Stimulated activated CD4-positive, alpha-beta T cell treated with anti-CD3 and anti-CD28 coated beads, Interleukin-1b, Interleukin-23, amount 100 ng/mL, for 24 hours (primary cell): ENCODE results near the gene KIAA1671.

Experiments
- DNase-seq, 4 experiments: peaks; one replicate each; pipeline ENCODE4 v3.0.0-alpha.2; 2020; ENCODE audit warnings: low read depth in 4 of 4, low spot score in 1 of 4

Gene KIAA1671

DNA sequence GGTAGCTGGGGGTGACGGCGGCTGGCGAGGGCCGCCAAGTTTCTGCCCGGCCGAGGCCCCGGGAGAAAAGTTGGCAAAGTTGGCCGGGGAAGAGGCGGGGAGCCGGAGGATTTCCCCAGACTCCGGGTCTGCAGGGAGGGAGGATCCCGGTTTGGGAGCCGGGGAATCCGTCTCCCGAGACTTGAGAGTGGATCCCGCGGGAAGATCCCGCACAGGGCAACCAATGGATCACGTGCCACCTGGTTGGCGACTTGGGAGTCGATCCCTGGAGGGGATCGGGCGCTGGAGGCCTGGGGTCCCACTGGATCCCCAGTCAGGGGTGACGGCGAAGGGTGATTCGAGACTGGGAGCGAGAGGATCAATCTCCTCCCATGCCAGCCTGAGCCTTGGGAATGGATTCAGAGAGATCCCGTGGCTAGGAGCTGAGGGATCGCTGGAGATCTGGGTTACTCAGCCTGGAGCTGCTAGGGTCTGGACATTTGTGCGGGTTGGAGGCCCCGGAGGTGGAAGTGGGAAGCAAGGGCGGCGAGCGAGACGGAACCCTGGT is 394 bp downstream of the KIAA1671 start:
- no peak for DNase-seq

GRCh38 chr22:24953384-24954113 is 1.0 kb downstream of the KIAA1671 start:
- no peak for DNase-seq

DNA sequence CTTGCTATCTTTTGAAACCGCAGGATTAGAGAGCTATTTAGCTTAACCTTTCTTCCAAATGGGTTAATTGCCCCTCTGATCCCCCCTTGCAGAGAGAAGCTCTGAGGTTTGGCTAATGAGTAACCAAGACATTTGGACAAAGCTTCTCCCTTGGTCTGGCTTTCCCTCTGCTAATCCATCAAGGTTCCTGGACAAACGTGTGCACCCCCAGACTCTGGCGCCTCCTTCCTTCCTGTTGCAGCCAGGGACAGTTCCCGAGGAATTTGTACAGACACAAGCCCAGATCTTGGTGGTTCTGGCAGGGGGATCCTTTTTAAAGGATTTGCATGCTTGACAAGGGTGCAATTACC is 1.6 kb downstream of the KIAA1671 start:
- no peak for DNase-seq

DNA sequence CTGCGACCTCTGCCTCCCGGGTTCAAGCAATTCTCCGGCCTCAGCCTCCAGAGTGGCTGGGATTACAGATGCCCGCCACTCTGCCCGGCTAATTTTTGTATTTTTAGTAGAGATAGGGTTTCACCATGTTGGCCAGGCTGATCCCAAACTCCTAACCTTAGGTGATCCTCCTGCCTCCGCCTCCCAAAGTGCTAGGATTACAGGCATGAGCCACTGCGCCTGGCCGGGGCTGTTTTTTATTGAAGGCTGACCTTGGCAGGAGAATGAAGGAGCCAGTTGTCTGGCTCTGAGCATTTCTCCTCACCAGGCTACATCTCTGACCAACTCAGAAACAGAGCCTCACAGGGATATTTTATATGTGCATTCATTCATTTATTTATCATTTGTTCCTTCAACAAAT is 2.3 kb downstream of the KIAA1671 start:
- DNase-seq = no peak

DNA sequence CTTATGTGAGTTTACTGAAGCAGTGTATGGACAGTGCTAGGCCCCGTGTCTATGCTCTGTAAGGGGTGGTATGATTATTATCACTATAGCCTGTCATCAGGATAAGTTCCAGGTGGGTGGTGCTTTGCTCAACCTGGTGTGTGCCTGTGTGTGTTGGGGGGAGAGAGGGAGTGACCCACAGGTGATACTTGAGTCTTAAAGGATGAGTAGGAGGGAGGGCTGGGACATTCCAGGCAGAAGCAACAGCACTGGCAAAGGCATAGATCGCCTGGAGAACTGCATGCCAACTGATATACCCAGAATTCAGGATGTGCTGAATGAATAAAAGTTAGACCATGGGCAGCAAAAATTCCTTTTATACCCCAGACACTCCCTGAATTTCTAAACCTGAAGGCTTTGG is 4.5 kb downstream of the KIAA1671 start:
- no peak for DNase-seq

DNA sequence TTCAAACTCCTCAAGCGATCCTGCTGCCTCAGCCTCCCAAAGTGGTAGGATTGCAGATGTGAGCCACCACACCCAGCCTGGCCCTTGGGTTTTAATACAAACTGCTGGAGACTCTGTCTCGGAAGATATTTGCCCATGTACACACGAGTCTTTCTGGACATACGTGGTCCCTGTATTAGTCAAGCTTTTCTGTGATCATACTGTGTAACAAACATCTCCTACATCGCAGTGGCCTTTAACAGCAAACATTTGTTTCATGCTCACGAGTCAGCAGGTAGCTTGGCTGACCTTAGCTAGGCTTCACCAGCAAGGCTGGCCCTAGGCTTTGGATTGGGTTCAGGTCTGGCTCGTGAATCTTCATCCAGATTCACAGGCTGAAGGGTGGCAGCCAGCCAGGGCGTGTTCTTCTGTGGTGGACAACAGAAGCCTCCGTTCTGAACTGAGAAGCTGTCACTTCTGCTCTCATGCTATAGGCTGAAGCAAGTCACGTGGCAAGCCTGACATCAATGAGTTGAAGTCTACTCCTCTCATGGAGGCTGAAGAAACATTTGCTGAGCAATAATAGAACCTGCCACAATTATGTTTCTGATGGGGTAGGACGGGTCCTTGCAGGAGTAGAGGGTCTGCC is 8.8 kb downstream of the KIAA1671 start:
- no peak for DNase-seq

DNA sequence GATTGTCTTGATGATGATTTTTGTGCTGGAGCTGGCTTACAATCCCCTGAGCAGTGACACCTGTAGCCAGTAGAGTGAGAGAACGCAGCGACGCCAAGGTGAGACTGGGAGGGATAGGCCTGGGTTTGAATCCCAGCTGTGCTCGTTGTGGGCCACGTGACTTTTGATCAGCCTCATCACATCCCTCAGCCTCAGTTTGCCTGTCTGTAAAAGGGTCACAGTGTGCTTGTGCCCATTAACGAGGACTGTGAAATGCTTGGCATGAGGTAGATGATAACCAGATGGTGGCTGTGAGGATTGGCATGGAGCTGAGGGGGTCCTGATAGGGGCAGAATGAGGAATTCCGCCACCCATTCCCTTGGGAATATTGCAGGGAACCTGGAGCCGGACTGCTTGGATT is 9.6 kb downstream of the KIAA1671 start:
- no peak for DNase-seq

DNA sequence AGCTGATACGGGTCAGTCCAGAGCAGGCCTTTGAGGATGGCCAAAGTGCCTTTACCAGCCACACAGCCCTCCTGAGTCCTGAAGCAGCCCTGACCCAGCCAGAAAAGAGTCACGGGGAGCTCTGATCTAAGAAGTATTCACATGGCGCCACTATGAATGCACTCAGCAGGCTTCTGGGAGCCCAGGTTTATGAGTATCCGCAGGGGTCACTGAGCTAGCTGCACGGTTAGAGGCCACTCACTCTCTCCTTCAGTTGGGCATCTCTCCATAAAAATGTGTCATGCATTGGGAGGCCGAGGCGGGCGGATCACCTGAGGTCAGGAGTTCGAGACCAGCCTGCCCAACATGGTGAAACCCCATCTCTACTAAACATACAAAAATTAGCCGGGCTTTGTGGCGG is 10.3 kb downstream of the KIAA1671 start:
- no peak for DNase-seq

DNA sequence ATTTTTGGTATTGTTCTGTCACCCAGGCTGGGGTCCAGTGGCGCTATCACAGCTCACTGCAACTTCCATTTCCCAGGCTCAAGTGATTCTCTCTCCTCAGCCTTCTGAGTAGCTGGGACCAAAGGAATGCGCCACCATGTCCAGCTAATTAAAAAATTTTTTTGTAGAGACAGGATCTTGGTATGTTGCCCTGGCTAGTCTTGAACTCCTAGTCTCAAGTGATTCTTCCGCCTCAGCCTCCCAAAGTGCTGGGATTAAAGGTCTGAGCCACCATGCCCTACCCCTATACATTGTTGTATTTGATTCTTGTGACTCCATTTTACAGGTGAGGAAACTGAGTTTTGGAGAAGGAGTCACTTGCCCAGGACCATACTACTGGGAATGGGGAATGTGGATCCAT is 11.9 kb downstream of the KIAA1671 start:
- no peak for DNase-seq

DNA sequence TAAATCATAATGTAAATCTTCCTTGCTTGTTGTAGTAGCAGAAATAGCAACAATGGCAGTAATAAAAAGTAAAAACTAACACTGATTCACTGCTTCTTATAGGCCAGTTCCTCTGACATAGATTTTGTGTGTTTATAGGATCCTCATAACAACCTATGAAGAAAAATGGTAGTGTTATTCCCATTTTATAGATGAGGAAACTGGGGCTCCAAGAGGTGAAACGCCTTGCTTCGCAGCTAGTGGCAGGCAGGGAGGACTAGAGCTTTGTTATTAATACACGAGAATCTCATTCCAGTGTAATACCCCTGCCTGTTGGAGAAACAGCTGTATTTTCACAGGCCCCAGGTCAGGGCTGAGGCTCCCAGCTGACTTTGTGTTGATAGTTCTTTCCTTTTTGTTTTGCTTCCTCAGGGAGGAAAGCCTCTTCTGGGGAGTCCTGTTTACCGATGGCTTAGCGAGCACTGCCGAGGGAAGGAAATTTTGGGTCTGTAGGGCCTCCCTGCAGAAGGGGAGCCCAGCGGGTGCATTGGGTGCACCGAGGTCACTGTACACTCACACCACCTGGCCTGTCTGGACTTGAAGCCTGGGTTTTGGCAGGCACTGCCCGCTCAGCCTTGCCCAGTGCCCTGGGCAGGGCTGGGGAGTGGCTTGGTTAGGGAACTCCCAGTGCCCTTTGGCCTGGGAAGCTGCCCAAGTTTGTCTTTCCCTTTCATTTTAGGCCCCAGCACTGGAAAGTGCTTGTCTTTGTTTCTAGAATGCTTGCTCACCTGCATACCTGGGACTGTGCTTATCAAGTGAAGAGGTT is 13.5 kb downstream of the KIAA1671 start:
- no peak for DNase-seq

DNA sequence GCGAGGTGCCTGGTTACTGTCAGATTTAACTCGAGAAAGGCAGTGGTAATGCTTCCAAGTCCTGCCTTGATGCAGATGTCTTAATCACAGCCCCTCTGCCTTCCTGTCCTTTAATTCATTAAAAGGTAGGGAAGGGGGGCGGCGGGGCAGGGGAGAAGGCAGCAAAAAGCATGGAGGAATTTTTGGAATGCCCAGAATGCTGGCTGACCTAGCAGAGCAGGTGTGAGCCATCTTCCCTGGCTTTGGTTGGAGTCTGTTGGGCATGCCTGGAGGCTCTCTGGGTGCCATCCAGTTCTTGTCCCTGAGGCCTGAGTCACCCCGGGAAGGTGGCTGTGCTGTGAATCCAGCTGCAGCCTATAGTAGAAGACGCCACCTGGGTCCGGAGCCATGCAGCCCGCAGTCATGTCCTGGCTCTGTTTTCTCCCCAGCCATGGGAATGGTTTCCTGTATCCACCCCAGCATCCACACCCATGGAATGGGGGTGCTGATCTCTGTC is 15.6 kb downstream of the KIAA1671 start:
- no peak for DNase-seq

- no peak for DNase-seq
These were observed 17.2 kb downstream of the KIAA1671 start for GRCh38 chr22:24969560-24970301.

GRCh38 chr22:24972369-24972768 is 19.9 kb downstream of the KIAA1671 start:
- no peak for DNase-seq

DNA sequence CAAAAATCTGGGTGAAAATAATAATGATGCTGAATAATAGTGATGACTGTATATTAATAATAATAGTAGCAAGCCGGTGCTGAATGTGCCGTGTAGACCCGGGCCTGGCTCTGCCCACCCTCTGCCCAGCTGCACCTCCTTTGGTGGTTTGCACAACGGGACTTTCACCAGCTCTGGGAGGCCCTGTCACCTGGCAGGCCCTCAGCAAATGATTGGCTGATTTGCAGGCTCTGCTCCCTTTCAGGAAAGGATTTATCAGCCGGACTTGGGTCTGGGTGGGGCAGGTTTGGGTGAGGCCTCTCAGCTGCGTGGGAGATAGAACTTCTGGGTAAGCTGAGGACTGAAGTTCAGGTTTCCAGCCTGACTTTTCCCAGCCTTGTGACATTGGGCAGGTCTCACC is 21.4 kb downstream of the KIAA1671 start:
- DNase-seq = no peak

GRCh38 chr22:24975125-24975640 is 22.7 kb downstream of the KIAA1671 start:
- DNase-seq = no peak

DNA sequence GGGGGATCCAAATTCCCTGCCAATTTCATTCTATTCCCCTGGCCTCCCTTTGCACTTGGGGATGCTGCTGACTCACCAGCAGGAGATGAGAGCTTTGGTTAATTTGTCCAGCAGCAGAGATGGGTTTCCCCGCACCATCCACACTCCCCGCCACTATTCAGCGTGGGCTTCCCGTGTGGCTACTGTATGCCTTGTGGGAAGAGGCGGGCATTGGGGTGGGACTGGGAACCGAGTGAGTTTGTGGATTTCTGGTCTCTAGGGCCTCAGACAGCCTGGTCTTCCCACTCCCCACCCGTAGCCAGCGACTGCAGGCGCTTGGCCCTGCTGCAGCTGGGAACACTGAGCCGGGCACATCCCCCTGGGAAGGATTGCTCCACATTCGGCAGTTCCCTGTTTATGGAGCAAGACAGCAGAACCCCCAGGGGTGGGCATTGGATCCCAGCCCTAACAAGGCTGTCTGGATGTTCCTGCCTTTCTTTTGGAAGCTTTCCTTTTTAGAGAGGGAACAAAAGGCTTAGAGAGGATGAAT is 23.4 kb downstream of the KIAA1671 start:
- DNase-seq = no peak

- DNase-seq = no peak
These were observed 24.1 kb downstream of the KIAA1671 start for GRCh38 chr22:24976442-24977218.

- DNase-seq = no peak
These were observed 25.1 kb downstream of the KIAA1671 start for GRCh38 chr22:24977370-24978221.

GRCh38 chr22:24978308-24978707 is 25.8 kb downstream of the KIAA1671 start:
- no peak for DNase-seq
